ENCODE measurements around the gene CLDN8.

Gene CLDN8

GRCh38 chr21:30216041-30216723 lies at the start of gene CLDN8:
TSS of gene CLDN8 (minus strand) at chr21:30216097. CDS start at chr21:30215925, 172 bp downstream.
- DNase-seq: no peak

DNA sequence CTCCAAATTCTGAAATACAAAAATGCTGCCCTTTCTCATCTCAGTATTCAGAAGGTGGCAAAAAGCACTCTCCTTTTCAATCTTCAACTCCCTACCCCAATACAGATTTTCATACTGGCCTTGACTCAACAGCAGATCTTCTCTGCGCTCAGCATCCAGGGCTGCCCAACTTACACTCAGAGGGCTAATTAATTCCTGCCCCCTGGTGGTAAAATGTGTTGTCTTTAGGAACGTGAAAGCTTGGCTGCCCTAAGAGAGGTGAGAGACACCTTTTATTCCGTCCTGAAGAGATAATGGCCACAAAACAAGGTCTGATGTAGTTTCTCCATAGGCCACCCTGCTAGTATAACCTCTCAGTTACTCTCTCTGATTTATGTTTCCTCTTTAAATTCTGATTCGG lies 41.9 kb upstream of the CLDN8 start:
- DNase-seq: no peak

DNA sequence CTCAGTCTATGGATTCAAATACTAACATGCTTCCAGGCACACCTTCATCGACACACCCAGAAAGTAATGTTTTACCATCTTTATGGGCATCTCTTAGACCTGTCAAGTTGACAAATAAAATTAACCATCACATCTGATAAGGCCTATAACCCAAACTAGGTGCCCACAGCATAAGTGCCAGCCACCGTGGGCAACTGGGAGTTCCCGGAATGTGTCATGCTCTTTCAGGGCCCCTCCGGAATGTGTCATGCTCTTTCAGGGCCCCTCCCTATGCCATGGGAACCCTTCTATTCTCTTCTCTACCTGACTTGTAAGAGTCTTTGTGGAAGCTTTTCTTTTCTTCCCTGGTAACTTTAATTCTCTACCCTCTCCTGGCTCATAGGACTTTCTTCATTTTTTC lies 40.2 kb upstream of the CLDN8 start:
- DNase-seq: no peak

GRCh38 chr21:30255679-30256078 lies 39.8 kb upstream of the CLDN8 start:
- no peak for DNase-seq

- DNase-seq: no peak
Observed at GRCh38 chr21:30251781-30252180, 35.9 kb upstream of the CLDN8 start.

GRCh38 chr21:30249936-30250335 lies 34.0 kb upstream of the CLDN8 start:
- no peak for DNase-seq

DNA sequence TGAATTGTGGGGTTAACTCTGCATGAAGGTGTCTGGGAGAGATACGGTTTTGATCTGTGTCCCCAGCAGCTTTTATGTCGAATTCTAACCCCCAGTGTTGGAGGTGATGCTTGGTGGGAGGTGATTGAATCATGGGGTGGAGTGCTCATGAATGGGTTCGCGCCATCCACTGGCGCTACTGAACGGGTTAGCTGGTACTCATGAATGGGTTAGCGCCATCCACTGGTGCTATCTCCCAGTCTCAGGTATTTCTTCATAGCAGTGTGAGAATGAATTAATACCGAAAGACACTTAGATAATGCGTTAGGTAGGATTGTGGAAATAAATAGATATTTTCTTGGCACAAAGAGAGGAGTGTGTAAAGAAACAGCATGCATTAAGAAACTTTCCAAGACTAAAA lies 32.9 kb upstream of the CLDN8 start:
- DNase-seq: no peak

GRCh38 chr21:30245061-30245460 lies 29.2 kb upstream of the CLDN8 start:
- no peak for DNase-seq

DNA sequence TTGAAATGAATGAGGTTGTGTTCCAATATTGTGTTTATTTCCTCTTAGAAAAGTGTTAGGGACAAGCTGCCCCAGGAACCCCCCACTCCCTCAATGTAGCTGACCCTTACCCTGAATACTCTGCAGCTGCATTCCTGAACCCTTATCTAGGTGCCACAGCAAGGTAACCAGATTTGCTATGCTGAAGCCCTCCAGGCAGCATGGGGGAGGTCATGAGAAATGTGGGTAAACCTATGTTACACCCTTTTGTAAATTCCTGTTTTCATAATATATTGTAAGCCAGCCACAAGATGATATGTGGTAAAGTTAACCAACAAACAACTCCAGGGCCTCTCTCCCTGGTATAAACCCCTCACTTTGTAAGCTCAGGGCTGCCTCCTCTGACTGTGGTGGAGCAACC lies 27.8 kb upstream of the CLDN8 start:
- no peak for DNase-seq

DNA sequence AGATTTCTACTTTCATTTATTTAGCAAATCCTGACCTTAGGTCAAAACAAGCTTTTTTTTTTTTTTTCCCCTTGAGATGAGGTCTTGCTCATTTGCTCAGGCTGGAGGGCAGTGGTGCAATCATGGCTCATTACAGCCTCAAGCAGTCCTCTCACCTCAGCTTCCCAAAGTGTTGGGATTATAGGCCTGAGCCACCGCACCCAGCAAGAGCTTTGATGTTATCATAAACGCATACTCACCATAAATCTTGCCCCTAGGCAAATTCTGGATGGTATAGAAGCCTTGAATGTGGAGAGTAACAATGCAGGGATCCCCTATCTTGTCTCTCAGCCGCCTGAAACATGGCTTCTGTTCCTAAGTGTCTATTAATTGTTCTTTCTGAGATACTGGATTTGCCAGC lies 24.8 kb upstream of the CLDN8 start:
- DNase-seq: no peak

DNA sequence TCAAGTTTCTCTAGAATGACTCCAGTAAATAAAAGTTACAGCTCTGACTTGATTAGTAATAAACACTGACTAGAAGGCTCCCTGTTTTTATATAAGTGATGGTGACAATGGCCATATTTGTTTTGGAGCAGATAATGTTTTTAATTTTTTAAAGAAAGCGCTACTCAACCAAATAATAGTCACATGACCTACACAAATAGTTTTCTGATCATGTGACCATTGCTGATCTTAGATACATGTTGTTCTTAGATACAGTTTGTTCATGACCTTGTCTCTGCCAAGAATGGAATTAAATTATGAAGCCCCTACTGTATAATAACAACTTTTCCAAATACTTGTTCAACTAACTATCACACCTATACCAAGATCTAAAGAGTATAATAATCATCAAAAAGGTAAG lies 22.3 kb upstream of the CLDN8 start:
- DNase-seq: no peak

- no peak for DNase-seq
Observed at GRCh38 chr21:30234643-30235042, 18.7 kb upstream of the CLDN8 start.

DNA sequence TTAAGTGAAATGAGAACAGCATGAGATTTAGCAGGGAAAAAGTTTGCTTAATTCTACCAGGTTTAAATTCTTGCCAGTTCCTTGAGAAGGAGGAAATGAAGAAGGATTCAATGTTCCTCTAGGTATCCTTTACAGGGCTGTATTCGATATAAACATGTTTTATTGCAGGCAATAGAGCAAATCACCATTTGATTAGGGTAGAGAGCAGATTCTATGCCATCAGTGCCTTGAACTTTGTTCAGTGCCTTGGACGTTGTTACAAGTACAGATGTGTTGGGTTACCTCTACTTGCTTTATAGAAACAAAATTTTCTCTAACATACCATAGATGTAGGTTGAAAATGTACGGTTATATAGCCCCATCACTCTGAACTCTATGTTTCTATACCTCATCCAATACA lies 18.2 kb upstream of the CLDN8 start:
- no peak for DNase-seq

- DNase-seq: no peak
Observed at GRCh38 chr21:30233228-30234020, 17.5 kb upstream of the CLDN8 start.

DNA sequence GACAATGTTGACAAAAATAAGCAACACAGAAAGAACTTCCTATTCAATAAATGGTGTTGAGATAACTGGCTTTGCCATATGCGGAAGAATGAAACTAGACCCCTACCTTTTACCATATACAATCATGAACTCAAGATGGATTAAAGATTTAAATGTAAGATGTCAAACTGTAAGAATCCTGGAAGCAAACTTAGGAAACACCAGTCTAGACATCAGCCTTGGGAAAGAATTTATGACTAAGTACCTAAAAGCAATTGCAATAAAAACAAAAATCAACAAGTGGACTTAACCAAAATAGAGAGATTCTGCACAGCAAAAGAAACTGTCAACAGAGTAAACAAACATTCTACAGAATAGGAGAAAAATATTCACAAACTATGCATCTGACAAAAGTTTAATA lies 16.1 kb upstream of the CLDN8 start:
- DNase-seq: no peak

DNA sequence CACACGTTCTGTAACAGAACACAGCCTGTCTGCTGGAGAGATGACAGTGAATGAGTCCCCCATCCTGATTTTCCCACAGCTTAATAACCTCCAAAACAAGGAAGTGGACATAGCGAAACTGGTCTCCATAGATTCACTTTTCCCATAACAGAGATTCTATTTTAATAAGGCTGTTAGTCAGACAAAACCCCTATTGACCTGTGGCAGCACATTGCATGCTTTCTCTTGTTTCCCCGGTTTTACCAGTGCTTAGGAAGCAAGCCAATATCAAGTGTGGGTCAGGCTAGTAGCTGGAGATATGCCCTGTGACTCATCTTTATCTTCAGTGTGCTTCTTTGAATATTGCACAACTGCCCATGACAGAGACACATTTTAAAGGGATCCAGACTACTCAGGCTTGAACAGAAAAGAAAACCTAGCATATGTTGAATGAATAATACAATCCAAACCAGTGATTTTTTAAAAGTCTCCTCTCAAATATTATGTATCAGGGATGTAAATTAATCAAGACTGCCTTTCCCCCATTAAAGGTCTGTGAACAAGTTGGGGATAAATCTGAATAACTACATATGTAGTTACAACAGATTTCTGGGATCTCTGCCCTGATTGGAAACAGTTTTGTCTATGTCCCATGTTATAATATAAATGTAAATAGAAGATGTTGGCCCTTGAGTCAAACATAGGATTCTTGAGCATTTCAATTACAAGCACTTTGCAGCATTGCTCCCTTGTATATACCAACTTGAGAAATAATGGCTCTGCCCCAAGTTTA lies 11.9 kb upstream of the CLDN8 start:
- DNase-seq: no peak

DNA sequence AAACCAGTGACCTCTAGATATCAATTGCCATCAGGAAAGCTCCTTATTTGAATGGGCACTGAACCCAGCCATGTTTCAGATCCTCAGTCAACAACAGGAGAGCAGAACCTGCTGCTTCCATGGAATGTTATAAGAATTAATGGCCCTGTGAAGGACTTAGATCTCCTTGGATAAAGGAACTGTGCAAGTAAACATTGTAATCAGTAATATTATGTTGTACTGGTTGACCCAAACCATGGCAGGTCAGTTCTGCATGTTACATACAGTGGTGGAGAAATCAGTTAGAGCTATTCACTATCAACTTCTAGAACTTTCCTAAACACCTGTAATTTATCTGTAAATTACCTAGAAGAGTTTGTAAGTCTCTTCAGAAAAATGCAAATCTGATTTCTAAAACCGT lies 11.2 kb upstream of the CLDN8 start:
- DNase-seq: no peak

DNA sequence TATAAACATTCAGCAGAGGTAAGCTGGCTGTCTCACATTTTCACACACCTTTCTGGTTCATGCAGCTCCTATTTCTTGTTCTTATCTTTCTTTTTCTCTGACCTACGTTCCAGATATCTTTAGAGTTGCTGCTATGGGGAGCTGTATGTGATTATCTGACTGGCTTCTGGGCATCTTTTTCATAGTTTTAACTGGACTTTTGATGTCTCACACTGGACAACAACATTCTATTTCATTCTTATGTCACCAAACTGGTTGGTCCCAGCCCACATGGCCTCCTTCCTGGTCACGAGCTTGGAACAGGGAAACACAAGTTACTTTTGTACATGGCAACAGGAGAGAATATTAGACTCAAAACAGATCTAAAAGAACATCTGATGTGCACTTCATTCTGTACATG lies 7.7 kb upstream of the CLDN8 start:
- no peak for DNase-seq

DNA sequence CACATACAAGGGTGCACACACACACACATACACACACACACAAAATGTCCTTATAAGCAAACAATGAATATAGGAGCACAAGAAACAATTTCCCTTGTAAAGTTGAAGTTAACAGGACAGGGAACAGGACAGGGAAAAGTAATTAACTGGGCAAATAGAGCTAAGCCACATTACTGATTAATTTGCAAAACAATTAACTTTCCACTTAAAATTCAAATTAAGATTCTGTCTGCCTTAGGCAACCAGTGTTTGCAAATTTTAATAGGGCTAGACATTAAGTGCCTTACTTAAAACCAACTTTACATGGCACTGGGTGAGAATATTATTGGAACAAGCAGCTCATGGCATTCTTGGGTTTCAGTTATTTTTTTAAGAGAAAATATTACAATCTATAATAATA lies 6.8 kb upstream of the CLDN8 start:
- no peak for DNase-seq

DNA sequence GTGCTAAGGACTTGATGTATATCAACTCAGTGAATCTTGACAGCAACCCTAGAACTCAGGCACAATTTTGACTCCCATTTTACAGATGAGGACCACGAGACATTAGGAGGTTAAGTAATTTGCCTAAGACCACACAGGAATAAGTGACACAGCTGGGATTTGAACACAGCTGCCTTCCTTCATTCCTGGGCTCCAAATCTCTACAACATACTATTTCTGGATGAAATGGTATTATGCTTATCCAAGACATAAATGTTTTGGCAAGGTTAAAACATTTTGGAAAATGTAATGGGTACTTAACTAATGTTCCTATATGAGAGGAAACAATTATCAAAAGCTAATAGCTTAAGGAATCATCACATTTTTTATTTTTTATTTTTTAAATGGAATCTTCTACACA lies 4.8 kb downstream of the CLDN8 start:
- no peak for DNase-seq

GRCh38 chr21:30209601-30210000 lies 6.3 kb downstream of the CLDN8 start:
- no peak for DNase-seq

DNA sequence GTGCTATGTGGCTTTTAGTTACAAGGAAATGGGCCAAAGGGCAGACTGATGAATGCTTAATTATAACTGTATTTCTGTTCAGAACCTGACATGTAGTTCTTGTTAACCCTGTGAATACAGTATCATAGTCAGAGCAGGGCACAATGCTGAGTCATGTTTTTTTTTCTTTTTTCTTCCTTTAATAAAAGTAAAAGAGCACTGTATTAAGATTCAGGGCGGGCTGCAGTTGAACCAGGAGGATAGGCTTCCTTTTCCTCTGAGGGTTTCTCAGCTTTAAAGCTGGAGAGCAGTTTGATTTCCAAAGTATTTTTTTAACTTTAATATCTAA lies 8.7 kb downstream of the CLDN8 start:
- no peak for DNase-seq

GRCh38 chr21:30206551-30207251 lies 9.2 kb downstream of the CLDN8 start:
- DNase-seq: no peak

GRCh38 chr21:30200000-30200399 lies 15.9 kb downstream of the CLDN8 start:
- DNase-seq: no peak

Measured in NCI-H510A treated with DMSO at 0.1 percent for 48 hours (cell line).